Right atrium auricular region (tissue), 2 donors: ENCODE measurements around the gene TBC1D14. TPM values are rescaled to one million over a fixed set of nuclear protein-coding genes. Genes with fewer than 3 reads are reported as not detected.
A peak's percentile ranks its signal among the peaks of the same experiment; 100 is the strongest.
"Not testable (repeated sequence)": the region's sequence is repeated elsewhere in the genome, so short reads cannot be mapped to it uniquely, and the experiment has no call there.

Experiments used
- DNase-seq: peaks from one replicate; pipeline ENCODE4 v3.0.0-alpha.2; 2019; ENCODE audit warnings: low spot score
- H3K27ac ChIP-seq, 2 donors: fragments of 200-600 bp; sonication (generic); 1 replicate in 1 of 2; 2 replicates in 1 of 2; pipeline ENCODE4 v1.5.1; 2016 to 2019
- H3K27me3 ChIP-seq, 2 donors: fragments of 200-600 bp; sonication (generic); one replicate each; pipeline versions ENCODE4 v1.5.1 to v1.6.0; 2017 to 2019
- H3K36me3 ChIP-seq: fragments of 200-600 bp; sonication (generic); one replicate; pipeline ENCODE4 v1.5.1; 2016
- H3K4me1 ChIP-seq, 2 donors: fragments of 200-600 bp; sonication (generic); one replicate each; pipeline versions ENCODE4 v1.5.1 to v1.6.0; 2017 to 2019
- H3K4me3 ChIP-seq, 2 donors: fragments of 200-600 bp; sonication (generic); 1 replicate in 1 of 2; 2 replicates in 1 of 2; pipeline ENCODE4 v1.5.1; 2017 to 2019; ENCODE audit warnings: mild to moderate bottlenecking in 1 of 2, moderate library complexity in 1 of 2
- H3K9me3 ChIP-seq, 2 donors: fragments of 200-600 bp; sonication (generic); one replicate each; pipeline ENCODE4 v1.5.1; 2019
- total RNA-seq, 2 donors: library from RNA; depleted of rRNA; stranded (reverse); fragments of >200 nt; gene quantifications; one replicate each; pipeline ENCODE4 v1.1.0, GENCODE V29; 2016
- TF ChIP-seq, protein P1 (sequence below), 2 donors: fragments of 200-600 bp; sonication (generic); IDR thresholded peaks; one replicate each; pipeline ENCODE4 v1.5.1; 2019; ENCODE audit warnings: antibody characterized with exemption in 2 of 2

Gene TBC1D14
- total RNA-seq, 2 donors from 2014 or later, result 33.7 to 34.0 TPM

DNA sequence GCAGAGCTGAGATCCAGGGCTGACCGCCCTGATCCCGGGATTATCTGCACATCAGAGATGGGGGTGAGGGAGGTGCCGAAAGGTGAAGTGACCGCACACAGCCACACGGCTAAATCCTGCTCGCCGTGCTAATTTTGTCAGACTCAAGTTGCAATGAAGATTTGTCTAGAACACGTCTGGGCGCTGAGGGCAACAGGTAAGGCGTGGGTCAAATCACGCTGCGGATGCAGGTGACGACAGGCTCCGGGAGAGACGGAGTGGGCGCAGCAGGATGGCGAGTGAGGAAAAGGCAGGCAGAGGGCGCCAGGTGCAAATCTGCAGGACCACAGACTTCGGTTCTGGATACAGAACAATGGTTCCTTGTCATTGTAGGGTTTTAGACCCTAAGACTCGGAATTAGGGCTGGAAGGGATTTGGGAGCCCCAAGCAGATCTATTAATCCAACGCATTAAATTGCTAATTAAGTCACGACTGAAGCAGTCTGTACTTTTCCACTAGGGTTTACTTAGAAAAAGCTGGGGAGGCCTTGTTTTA lies 1.9 kb upstream of the TBC1D14 start:
- DNase-seq, result no peak
- Histone ChIP-seq H3K9me3 (no peaks in the 10 kb centered on the region), H3K36me3 (no peaks in the 10 kb centered on the region), H3K27me3 (no peaks in the 10 kb centered on the region), H3K4me1 (peaks cover 0 to 40% of the 10 kb centered on the region in 2 donors), H3K4me3 (no peak overlapping the region), H3K27ac (no peak overlapping the region)
- TF ChIP-seq, protein P1, sequence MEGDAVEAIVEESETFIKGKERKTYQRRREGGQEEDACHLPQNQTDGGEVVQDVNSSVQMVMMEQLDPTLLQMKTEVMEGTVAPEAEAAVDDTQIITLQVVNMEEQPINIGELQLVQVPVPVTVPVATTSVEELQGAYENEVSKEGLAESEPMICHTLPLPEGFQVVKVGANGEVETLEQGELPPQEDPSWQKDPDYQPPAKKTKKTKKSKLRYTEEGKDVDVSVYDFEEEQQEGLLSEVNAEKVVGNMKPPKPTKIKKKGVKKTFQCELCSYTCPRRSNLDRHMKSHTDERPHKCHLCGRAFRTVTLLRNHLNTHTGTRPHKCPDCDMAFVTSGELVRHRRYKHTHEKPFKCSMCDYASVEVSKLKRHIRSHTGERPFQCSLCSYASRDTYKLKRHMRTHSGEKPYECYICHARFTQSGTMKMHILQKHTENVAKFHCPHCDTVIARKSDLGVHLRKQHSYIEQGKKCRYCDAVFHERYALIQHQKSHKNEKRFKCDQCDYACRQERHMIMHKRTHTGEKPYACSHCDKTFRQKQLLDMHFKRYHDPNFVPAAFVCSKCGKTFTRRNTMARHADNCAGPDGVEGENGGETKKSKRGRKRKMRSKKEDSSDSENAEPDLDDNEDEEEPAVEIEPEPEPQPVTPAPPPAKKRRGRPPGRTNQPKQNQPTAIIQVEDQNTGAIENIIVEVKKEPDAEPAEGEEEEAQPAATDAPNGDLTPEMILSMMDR (IDR thresholded peaks at IDR 0.05), result peak in 1 of 2 donors; percentile 66

DNA sequence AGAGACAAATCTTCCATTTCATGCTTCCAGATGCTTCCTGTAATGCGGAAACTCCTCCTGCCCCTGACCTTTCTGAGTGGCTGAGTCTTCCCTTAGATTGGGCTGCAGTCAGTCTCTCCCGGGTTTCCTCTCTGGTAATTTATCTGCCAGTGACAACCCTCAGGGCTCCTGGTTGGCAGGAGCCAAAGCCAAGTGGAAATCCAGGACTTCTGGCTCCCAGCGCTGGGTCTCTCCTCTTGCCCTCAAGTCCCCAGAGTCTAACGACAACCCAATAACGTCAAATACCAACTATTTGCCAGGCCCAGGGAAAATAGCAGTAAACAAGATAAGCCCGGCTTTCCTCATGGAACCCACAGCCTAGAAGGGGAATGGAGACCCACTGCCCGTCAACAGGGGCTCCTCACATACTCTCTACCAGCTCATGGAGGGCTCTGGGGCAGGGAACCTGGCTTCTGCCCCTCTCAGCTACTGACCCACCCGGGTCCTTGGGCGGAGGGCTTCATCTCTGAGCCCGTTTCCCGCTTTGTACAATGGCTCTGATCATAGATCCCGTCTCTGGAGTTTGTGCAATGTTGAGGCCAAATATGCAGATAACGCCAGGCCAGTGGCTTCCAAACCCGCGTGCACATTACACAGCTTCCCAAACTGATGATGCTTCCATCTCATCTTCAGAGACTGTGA lies 1.1 kb upstream of the TBC1D14 start:
- TF ChIP-seq, protein P1 (IDR thresholded peaks at IDR 0.05), result no peak
- peak overlapping the region; percentile 68 to 77 for H3K4me3 ChIP-seq
- H3K4me1 ChIP-seq, result peaks cover 0 to 44% of the 10 kb centered on the region in 2 donors
- peak overlapping the region; percentile 93 to 96 for H3K27ac ChIP-seq
- no peaks in the 10 kb centered on the region for H3K36me3 ChIP-seq
- no peaks in the 10 kb centered on the region for H3K27me3 ChIP-seq
- H3K9me3 ChIP-seq, result no peaks in the 10 kb centered on the region
- no peak for DNase-seq

DNA sequence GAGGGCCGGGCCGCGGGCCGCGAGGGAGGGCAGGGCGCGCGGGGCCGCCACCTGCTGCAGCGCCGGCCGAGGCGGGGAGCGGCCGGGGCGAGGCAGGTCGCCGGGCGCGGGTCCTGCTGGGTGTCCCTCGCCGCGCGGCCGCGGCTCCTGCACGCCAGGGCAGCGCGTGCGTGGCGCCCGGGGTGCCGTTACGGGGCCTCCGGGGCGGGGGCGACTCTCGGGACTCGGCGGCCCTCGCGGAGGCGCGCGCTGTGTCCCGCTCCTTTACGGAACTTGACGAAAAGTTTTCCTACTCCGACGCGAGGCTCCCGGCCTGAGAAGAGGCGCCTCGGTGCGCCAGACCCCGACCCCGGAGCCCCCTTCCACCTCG lies 329 bp downstream of the TBC1D14 start:
- H3K4me1 ChIP-seq, result peaks cover 0 to 44% of the 10 kb centered on the region in 2 donors
- DNase-seq, result no peak
- peak overlapping the region; percentile 93 to 96 for H3K27ac ChIP-seq

DNA sequence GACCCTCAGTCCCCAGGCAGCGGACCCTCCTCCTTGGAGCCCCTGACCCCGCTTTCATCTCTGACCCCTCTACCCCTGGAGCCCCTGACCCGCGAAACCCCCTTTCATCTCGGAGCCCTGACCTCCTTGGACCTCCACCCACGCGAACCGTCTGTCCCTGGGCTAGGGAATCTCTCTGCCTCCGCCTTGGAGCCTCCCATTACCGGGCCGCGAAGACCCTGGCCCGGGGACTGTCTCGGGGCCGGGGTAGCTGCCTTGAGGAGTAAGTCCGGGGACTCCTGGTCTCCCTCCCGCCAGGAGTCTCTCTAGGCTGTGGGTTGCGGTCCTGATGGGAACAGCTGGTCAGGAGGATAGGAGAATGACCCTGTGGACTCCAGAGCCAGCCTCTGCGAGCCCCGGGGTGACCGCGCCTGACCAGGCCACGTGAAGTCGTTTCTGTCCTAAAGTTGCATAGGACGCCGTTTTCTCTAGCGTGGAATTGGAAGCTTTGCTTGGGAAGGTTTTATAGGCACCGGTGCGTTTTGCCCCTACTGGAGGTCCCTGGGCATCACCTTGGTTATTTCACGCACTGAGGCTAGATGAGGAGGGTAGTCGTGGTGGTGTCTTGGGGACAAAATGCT lies 824 bp downstream of the TBC1D14 start:
- no peaks in the 10 kb centered on the region for H3K27me3 ChIP-seq
- H3K27ac ChIP-seq, result peak overlapping the region; percentile 38 to 56
- H3K4me1 ChIP-seq, result peaks cover 0 to 44% of the 10 kb centered on the region in 2 donors
- H3K9me3 ChIP-seq, result no peaks in the 10 kb centered on the region
- H3K36me3 ChIP-seq, result no peaks in the 10 kb centered on the region
- H3K4me3 ChIP-seq, result peak overlapping the region; percentile 68 to 77
- TF ChIP-seq, protein P1 (IDR thresholded peaks at IDR 0.05), result peak in 1 of 2 donors; percentile 15
- DNase-seq, result no peak

More for the DNA sequence above, 329 bp downstream of the TBC1D14 start:
- no peaks in the 10 kb centered on the region for H3K9me3 ChIP-seq
- H3K36me3 ChIP-seq, result no peaks in the 10 kb centered on the region
- H3K27me3 ChIP-seq, result no peaks in the 10 kb centered on the region
- TF ChIP-seq, protein P1 (IDR thresholded peaks at IDR 0.05), result no peak
- peak overlapping the region; percentile 68 to 77 for H3K4me3 ChIP-seq

DNA sequence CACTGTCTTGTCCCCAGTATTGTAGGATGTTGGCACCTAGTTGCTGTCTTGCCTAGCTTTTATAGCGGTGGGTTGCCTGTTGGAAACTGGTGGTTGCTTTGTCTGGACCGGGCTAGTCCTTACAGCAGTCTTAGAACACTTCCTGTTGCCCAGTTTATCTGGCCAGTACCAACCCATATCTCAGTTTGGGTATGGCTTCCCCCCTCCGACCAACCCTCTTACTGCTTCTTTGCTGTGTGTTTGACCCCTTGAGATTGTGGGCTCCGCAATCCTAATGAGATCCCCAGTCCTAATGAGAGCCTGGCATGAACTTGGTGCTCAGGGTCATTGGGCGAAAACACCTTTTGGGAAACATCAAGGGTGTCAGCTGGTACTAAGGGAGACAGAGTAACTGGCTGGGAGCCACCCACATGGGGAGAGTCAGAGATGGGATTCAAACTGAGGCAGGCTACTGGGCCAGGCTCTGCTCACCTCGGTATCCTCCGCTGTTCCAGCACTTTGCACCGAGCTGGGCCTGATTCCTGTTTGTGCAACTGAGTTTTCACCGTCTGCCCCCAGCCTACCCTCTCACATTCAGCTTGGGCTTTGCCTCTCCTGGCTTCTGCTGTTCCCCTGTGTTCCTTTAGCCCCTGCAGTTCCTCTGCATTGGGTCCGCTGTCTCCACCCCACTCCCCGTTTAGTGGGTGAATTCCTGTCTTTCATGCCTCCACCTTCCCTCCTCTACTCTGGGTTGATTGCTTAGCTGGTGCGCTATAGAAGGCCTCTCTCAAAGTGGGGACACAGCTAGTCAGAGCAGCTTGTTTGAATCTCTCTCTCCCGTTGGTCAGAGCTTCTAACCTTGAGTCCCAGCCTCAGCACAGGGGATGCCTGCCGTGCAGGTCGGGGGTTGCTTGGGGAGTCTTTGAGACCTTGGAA lies 1.6 kb downstream of the TBC1D14 start:
- H3K36me3 ChIP-seq, result no peaks in the 10 kb centered on the region
- H3K9me3 ChIP-seq, result no peaks in the 10 kb centered on the region
- peak overlapping the region; percentile 48 to 56 for H3K27ac ChIP-seq
- no peaks in the 10 kb centered on the region for H3K27me3 ChIP-seq
- H3K4me3 ChIP-seq, result peak overlapping the region; percentile 68 to 77
- TF ChIP-seq, protein P1 (IDR thresholded peaks at IDR 0.05), result no peak
- no peak for DNase-seq
- H3K4me1 ChIP-seq, result peaks cover 0 to 45% of the 10 kb centered on the region in 2 donors

DNA sequence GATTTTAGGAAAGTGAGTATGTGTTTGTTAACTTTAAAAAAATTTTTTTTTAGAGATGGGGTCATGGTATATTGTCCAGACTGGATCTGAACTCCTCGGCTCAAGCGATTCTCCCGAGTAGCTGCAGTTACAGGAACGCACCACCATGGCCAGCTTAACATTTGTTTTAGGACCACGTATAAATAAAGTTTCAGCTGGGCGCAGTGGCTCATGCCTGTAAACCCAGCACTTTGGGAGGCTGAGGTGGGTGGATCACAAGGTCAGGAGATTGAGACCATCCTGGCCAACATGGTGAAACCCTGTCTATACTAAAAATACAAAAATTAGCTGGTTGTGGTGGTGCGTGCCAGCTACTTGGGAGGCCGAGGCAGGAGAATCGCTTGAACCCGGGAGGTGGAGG lies 2.3 kb downstream of the TBC1D14 start:
- not testable (repeated sequence) for H3K4me3 ChIP-seq, DNase-seq, H3K36me3 ChIP-seq, H3K9me3 ChIP-seq, H3K27me3 ChIP-seq
- H3K4me1 ChIP-seq, result peaks cover 0 to 52% of the 10 kb centered on the region in 2 donors
- H3K27ac ChIP-seq, result peak overlapping the region; percentile 48 to 56
